Medulla oblongata (tissue), 1 donor: ENCODE data around the gene PXDN.
"Not testable (repeated sequence)": the region's sequence is repeated elsewhere in the genome, so short reads cannot be mapped to it uniquely, and the experiment has no call there.

Source experiments
- DNase-seq: peaks from one replicate; pipeline ENCODE4 v3.0.0-alpha.2; 2015; ENCODE audit errors: extremely low spot score

The PXDN gene

DNA sequence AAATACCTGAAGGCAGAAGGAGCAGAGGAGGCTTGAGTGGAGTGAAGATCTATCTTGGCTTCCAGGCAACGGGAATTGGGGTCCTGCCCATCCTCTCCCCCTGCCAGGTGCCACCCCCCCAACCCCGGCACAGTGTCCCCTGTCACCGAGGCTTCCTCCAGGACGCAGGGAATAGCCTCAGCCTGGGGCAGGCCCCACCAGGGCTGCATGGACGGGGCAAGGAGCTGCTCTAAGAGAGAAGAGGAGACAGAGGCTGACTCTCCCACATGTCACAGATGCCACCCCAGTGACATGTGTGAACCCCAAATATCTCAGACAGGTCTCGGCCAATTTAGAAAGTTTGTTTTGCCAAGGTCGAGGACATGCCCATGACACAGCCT, 42.1 kb downstream of the PXDN start:
- no peak for DNase-seq

DNA sequence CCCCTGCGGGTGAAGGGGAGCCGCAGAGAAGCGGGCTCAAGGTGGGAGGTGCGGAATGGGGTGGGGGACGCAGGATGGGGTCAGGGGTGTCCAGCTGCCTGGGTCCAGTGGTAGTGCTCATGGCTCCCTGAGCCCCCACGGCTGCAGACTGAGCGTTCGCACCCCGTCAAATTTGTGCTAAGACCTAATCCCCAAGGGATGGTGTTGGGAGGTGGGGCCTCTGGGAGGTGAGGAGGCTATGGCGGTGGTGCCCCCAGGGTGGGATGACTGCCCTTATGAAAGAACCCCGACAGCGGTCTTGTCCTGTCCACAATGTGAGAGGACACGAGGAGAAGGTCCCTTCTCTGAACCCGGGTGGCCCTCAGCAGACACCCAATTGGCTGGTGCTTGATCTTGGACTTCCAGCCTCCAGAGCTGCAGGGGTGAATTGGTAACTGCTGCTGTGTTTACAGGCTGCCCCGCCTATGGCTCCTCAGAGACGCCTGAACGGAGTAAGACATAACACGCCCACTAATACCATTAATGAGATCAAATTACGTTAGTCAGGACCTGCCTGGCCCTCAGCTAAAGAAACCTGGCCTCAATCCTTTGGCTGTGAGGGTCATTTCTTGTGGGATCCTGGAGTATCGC, 42.6 kb downstream of the PXDN start:
- DNase-seq = no peak

DNA sequence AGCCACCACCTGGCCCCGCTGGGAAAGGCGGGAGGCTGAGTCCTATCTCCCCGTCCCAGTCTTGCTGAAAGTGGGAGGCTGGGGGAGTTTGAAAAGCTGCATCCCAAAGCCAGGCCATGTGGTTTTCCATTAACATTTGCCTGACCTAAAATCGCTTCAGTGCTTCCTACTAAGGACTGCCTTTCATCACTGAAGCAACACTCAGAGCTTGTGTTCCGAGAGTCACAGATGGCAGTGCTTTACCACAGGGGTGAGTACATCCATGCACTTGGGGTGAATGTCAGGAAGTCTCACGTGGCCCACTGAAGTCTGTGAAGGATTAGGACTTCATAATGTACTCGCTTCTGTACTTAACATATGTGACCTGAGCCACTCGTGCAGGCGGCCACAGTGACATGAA, 43.3 kb downstream of the PXDN start:
- no peak for DNase-seq

DNA sequence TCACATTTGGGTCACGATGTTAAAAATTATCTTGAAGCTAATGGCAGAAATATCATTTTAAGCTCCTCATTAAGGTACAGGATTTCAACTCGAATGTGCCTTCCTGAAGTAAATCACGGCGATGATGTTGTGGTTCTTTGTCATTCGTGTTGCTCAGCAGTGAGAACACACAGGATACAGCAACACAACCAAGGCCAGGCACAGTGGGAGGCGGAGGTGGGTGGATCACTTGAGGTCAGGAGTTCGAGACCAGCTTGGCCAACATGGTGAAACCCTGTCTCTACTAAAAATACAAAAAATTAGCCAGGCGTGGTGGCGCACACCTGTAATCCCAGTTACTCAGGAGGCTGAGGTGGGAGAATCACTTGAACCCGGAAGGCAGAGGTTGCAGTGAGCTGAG, 43.9 kb downstream of the PXDN start:
- DNase-seq = not testable (repeated sequence)

DNA sequence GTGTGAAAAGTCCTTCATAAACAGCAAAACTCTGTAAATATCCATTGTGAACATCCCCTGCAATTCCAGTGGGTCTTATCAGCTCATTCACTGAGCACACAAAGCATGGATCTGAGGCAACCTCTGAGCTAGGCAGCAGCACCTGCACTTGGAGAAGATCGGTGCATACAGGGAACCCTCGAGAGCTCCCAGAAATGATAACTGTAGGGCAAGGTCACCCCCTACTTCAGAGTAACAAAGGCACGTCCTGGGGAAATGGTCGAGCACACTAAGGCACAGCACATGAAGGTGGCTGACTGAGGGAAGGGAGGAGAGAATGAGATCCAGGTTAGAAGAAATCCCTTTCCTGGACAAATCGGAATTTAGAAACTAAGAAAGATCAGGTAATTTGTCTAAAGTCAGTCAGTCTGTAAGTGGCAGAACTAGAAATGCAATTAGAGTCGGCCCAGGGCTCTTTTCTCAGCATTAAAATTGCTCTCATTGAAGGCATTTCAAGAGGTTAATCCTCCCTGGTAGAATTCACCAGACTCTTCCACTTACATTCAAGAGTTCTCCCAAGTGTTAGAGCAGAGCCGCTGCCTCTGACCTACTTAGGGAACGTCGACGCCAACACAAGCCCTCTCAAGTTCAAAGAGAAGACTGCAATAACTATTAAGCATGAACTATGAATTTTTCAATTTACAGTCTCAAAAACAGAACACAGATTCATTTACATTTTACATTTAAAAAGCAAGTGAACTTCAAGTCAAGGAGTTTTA, 45.9 kb downstream of the PXDN start:
- no peak for DNase-seq

DNA sequence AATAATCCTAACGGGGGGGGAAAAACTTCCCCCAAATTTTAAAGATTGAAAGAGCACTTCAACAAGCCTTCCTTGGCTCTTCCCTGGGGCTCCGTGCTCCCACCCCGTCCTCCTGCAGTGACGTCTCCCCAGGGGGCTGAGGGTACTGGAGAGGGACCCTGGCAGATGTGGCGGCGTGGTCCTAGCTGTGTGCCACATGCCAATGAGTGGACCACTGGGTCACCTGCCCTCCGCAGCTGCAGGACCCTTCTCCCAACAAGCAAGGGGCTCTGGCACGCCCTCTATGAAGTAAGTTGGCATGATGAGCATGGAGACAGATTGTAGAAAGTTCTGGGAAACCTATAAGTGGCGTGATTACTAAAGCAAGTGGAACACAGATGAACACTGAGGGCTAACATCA, 46.7 kb downstream of the PXDN start:
- DNase-seq = no peak

DNA sequence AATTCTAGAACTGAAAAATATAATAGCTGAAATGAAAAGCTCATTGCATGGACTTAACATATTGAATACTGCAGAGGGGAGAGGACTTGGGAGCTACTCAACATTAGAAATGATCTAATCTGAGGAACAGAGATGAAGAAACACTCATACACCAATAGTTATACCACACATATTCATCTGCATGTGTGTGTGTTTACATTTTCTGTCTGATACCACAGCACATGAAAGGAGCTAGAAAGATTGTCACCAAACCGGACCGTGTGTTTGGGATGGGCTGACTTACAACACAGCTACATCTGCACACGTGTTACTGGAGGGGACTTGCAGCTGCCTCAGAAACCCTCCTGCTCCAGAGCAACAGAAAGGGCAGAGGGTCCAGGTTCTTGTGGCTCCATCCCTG, 47.8 kb downstream of the PXDN start:
- DNase-seq = no peak

DNA sequence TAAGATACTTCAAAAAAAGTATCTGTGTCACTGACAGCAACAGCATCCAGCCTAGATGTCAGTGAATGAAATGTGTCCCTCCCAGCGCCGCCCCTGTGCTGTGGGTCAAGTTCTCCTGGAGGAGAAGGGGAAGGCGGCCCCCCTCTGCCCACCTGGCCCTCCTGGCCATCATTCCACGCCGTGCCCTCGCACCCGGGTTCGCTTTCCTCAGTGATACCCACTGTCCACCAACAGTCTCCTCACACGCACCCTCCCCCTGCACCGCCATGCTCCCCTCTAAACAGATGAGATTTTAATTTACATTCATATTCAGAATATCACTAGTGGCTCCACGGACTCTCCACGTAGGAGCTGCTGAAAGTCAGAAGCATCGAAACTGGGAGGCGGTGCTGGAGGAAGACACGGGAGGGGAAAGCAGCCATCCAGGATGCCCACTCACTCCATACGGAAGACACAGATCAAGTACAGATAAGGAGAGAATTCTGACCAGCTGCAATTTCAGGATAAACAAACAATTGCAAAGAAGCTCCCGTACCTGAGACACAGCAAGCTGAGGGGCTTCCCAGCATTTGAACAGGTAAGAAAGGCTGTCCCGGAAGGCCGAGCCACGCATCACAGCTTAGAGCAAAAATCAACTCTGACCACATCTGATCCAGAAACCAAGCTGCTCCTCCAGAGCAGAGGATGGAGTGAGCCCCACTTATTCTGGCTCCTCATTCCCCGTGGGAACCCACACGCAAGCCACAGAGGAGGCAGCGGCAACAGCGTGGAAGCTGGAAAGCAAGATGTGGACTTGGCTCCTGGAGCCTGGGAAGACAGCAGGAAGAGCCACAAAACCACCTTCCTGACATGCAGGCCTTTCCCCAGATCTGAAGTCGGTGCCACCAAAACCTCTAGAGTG, 49.7 kb downstream of the PXDN start:
- no peak for DNase-seq

DNA sequence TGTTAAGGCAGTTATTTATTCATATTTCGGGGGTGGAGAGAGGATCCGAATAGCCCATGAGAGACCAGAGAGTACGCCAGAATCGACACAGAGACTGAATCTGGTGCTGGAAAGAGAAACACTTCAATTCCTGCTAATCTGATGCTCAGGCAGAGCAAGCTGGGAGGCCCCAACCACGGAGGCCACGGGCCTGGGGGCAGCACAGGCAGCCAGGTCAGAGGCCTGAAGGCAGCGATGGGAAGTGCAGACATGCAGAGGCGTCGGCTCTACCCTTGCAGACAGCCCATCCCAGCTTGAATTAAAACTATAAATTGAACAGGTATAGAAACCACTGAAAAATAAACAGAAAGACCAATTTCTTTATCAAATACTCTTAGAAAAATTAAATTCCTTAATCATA, 50.6 kb downstream of the PXDN start:
- no peak for DNase-seq

DNA sequence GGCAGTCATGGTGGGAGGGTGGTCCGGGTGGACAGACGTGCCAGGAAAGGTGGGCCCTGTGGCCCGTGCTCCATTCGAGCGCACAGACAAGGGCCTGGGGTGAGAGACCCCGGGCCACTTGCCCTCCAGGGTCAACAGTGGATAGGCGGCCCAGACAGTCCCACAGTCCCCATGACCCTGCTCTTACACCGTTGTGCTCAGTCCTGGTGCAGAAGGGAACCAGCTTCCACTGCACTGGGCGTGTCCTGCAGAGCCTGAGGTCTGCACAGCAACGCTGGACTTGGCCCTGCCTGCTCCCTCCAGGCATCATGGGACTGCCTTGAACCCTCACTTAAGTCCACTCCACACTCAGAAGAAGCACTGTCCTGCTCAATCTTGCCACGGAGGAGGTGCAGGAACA, 52.0 kb downstream of the PXDN start:
- no peak for DNase-seq

DNA sequence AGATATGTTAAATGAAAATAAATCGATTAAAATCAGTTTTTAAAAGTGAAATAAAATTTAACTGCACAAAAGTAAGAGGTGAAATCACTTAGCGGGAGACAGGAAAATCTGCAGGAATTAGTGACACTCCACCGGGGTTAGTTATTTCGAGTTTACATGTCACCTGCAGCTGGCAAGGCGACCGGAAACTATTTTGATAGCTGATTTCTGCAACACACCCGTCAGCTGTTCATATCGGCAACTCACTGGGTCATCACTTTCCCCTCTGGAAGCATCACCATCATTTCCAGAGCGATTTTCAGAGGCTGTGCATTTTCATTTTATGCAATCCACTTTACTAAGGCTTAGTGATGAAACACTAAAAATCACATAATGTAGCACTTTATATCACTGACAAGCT, 52.9 kb downstream of the PXDN start:
- DNase-seq = no peak

DNA sequence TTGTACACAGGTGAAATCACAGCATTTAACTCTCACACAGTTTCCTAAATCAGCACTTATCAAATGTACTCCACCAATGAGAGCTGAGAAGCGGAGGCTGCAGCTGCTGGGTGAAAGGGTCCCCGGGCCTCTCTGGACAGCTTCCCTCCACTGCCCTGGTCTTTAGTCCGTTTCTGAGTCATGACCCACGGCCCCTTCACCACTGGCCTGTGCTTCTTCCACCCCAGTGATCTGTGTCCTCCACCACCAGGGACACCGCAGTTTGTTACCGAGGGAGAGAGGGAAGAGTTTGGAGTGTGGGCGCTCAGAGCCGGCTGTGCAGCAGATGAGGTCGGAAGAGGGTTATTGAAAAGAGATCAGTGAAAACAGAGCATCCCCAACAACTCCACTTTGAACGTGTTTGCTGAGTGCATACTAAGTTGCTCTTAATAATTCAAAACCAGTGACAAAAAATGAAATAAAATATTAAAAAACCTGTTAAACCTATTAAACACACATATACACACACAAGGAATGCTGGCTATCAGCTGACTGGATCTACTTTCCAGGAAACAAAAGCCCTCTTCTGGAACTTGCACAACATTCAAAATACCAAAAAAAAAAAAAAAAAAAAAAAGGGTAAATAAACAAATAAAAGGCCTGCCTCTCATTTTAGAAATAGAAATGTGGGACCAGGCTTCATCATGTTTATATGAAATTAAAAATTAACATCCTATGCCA, 54.1 kb downstream of the PXDN start:
- no peak for DNase-seq

DNA sequence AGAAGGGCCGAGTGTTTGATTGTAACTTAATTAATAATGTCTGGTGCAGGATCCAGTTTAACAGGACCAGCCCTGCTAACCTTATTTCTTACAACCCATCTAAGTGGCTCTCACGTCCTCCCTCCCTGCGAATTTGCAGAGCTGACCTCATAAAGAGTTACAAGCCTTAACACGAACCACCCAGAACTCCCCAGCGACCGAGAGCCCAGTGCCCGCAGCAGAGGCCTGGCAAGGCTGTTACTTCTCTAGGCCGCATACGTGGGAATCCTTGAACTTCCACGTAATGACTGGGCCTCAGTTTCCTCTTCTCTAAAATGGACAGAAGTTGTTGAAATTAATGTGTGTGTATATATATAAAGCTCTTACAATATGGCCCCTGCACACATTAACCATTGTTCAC, 55.5 kb downstream of the PXDN start:
- DNase-seq = no peak

DNA sequence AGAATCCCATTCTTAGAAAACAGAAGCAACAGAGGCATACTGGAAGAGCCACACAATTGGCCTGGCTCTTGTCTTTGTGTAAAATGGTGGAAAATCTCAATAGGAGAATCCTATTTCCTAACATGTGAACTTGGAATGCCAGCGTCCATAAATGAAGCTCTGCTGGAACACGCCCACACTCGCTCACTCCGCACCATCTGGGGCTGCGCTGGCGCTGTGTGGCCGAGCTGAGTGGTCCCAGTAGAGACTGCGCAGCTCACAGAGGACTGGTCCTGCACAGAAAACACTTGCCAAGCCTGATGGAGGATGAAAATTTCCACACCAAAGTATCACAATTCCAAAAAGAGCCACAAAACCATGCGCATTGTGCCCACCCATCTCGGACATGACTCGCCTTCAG, 56.2 kb downstream of the PXDN start:
- no peak for DNase-seq

DNA sequence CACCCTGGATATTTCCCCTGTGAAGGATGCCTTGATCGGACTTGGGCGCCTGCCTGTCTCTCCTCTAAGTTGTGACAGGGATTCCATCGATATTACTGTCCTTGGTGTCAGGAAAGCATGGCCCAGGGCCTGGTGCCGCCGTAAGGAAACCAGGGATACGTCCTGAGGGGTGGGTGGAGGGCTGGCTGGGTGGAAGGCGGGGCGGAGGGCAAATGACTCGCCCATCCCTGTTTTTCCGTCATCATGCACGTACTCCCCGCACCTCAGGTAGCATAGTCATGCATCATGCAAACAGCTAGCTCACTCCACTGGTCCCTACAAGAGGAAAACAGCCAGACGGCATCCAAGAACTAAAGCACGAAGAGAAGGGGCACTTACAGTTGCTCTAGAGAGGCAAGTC, 57.1 kb downstream of the PXDN start:
- no peak for DNase-seq

DNA sequence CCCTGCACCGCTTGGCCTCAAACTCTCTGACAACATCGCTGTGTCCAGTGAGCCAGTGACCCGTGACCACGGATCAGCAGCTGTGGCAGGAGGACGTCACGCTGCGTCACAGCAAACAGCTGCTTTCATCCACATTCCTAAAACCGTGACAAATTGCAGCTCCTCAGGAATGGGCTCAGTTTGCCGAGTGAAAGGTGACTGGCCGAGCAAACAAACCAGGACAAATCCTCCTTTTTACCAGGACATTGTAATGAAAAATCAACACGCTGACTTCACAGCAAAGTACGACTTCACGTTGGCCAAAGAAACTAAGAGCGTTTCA, 57.6 kb downstream of the PXDN start:
- no peak for DNase-seq

DNA sequence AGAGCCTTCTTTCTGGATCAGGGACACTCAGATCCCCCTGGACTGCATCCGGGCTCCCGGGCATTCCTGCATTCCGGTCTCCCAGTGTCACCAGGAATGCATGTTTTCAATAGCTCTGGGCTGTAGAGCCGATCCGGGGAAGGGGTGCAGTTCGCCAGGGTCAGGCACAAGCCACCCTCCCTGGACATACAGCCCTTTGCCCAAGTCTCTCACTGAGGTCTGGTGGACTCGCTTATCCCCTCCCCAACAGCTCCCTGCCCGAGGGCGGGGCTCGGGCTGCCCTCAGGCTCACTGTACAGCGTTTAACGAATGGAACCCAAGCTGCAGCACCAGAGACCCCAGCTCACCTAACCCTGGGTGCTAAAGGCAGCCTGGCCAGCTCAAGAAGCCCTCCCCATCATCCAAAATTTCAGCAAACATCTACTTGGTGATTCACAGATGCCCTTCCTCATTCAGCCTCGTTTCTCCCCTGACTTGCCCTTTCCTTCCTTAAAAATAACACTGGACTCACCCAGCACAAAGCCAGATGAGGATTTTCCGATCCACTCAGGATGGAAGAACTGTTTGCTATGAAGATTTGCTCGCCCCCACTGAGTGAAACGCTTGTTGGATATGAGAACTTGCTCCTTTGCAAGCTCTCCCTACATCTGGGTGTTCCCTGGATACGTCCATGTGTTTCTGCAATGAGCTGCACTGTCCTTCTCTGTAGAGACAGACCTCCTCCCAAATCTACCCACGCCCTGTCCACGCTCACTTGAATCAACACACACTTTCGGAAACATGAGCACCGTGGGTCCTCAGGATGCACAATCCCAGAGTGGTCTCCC, 58.1 kb downstream of the PXDN start:
- DNase-seq = no peak

DNA sequence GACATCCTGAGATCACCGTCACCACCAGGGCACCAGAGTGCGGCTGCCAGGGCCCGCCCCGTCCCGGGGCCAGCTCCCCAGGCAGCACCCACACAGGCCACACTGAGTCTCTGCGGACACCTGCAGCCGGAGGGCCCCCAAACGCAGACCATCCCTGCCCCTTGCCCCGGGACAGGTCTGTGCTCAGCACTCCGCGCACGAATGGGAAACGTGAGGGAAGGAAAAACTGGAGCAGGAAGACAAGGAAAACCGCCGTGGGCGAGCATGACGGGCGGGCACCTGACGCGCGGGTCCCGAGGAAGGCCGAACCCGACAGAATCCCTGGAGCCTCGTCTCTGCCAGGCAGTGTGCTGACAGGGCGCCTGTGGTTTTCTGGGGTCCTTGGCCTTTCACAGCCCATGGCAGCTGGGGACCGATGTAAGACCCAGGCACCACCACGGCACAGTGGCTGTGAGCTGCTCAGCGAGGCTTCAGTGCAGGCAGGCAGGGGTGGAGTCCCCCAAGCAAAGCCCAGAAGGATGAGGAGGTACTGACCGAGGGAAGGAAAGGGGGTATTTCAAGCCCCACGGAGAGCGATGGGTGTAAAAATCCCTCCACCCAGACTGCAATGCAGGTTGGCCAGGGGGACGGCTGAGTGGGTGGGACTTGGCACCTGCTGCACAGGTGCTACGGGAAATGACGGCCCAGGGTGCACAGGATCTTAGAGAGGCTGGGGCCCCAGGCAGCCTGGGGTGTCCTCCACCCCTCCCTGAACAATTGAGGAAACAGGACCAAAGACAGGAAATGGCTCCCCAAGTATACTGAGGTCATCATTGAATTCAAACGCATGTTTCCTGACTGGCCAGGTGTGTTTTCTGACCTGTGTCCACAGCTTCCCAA, 59.0 kb downstream of the PXDN start:
- DNase-seq = no peak

DNA sequence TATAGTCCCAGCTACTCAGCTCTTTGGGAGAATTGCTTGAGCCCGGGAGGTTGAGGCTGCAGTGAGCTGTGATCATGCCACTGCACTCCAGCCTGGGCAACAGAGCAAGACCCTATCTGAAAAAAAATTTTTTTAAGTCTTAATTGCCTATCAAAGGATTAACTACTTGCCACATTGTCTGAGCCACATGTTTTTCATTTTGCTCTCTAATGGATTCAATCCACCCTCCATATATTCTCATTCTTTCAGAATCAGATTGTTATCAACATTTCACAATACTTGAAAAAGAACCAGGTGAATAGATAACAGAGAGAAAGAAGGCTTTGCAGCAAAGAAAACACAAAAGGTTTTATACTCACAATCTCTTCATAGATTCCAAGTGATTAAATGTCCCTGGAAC, 61.0 kb downstream of the PXDN start:
- DNase-seq = no peak

DNA sequence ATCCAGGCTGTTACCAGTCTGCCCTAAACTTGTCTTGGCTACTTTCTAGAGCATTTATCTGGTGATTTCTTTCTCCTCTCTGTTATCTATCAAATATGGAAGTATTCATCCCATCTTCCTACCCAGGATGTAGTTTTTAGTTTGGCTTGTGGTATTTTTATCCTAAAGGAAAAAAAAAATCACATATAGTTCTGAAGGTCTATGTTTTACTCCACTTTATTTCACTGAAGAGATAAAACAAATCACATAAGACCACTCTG, 62.2 kb downstream of the PXDN start:
- no peak for DNase-seq
